Cardiac muscle cell (in vitro differentiated cells and primary cell): ENCODE measurements around the gene NEK1. TPM values are rescaled to one million over a fixed set of nuclear protein-coding genes. Genes with fewer than 3 reads are reported as not detected.
A peak's percentile ranks its signal among the peaks of the same experiment; 100 is the strongest.

Experiments used
- DNase-seq, 2 donors: peaks; one replicate each; pipeline versions ENCODE4 v3.0.0 to v3.0.0-alpha.2; 2010 to 2017; ENCODE audit warnings: low read depth in 1 of 2, low spot score in 1 of 2
- H3K27ac ChIP-seq: fragments of 200-600 bp; sonication (generic); 2 replicates; pipeline ENCODE4 v1.5.1; 2016
- H3K27me3 ChIP-seq: fragments of 200-600 bp; sonication (generic); 2 replicates; pipeline ENCODE4 v1.6.0; 2016; ENCODE audit warnings: control low read depth
- H3K36me3 ChIP-seq: fragments of 200-600 bp; sonication (generic); 2 replicates; pipeline ENCODE4 v1.5.1; 2016; ENCODE audit warnings: control low read depth
- H3K4me1 ChIP-seq: fragments of 200-600 bp; sonication (generic); 2 replicates; pipeline ENCODE4 v1.8.1; 2017; ENCODE audit warnings: low read depth, mild to moderate bottlenecking, mixed run types
- H3K4me3 ChIP-seq: fragments of 200-600 bp; sonication (generic); 2 replicates; pipeline ENCODE4 v1.5.1; 2016; ENCODE audit warnings: mild to moderate bottlenecking
- H3K9me3 ChIP-seq: fragments of 200-600 bp; sonication (generic); 2 replicates; pipeline ENCODE4 v1.5.1; 2017; ENCODE audit warnings: low read depth, mild to moderate bottlenecking, control low read depth
- CTCF ChIP-seq: IDR thresholded peaks from 2 replicates; pipeline ENCODE4 v1.5.1; 2012; ENCODE audit warnings: low read depth, mild to moderate bottlenecking, low read length
- polyA plus RNA-seq: library from polyadenylated mRNA; unstranded; fragments of >200 nt; fragmentation: Nextera tagmentation; extraction: Ambion mirVana; gene quantifications from 2 replicates; pipeline ENCODE4 v1.2.1, GENCODE V29; 2016
- total RNA-seq: library from RNA; depleted of rRNA; stranded (reverse); fragments of >200 nt; gene quantifications from 2 replicates; pipeline ENCODE4 v1.2.3, GENCODE V29; 2016

The NEK1 gene
- total and polyA plus RNA-seq, 2 experiments from 2014 or later, result 11.3 to 17.0 TPM

- Histone ChIP-seq H3K27me3 (no peaks in the 10 kb centered on the region), H3K4me1 (peaks cover 6% of the 10 kb centered on the region), H3K9me3 (no peaks in the 10 kb centered on the region), H3K4me3 (no peak overlapping the region), H3K27ac (no peak overlapping the region), H3K36me3 (no peaks in the 10 kb centered on the region)
- DNase-seq, result no peak
- no peak for TF ChIP-seq CTCF
These were observed 168.6 kb downstream of the NEK1 start for GRCh38 chr4:169443748-169444147.

GRCh38 chr4:169440446-169440845 lies 171.9 kb downstream of the NEK1 start:
- H3K4me1 ChIP-seq, result peaks cover 23% of the 10 kb centered on the region
- H3K4me3 ChIP-seq, result no peak overlapping the region
- no peak for TF ChIP-seq CTCF
- no peak for DNase-seq
- no peaks in the 10 kb centered on the region for H3K27me3 ChIP-seq
- no peak overlapping the region for H3K27ac ChIP-seq
- no peaks in the 10 kb centered on the region for H3K9me3 ChIP-seq
- no peaks in the 10 kb centered on the region for H3K36me3 ChIP-seq

GRCh38 chr4:169439244-169439643 lies 173.1 kb downstream of the NEK1 start:
- Histone ChIP-seq H3K9me3 (no peaks in the 10 kb centered on the region), H3K4me1 (peaks cover 23% of the 10 kb centered on the region), H3K4me3 (no peak overlapping the region), H3K27ac (no peak overlapping the region), H3K36me3 (no peaks in the 10 kb centered on the region), H3K27me3 (no peaks in the 10 kb centered on the region)
- no peak for TF ChIP-seq CTCF
- peak in 1 of 2 donors; percentile 26 for DNase-seq

- no peak for TF ChIP-seq CTCF
- no peaks in the 10 kb centered on the region for H3K36me3 ChIP-seq
- H3K27ac ChIP-seq, result no peak overlapping the region
These were observed 174.3 kb downstream of the NEK1 start for GRCh38 chr4:169438057-169438480.

GRCh38 chr4:169437299-169438047 lies 174.9 kb downstream of the NEK1 start:
- DNase-seq, result no peak
- Histone ChIP-seq H3K27ac (no peak overlapping the region), H3K36me3 (no peaks in the 10 kb centered on the region), H3K27me3 (no peaks in the 10 kb centered on the region), H3K4me1 (peaks cover 23% of the 10 kb centered on the region), H3K9me3 (no peaks in the 10 kb centered on the region), H3K4me3 (no peak overlapping the region)
- TF ChIP-seq CTCF, result no peak

More at GRCh38 chr4:169438057-169438480, 174.3 kb downstream of the NEK1 start:
- Histone ChIP-seq H3K4me1 (peaks cover 23% of the 10 kb centered on the region), H3K4me3 (no peak overlapping the region), H3K9me3 (no peaks in the 10 kb centered on the region), H3K27me3 (no peaks in the 10 kb centered on the region)
- DNase-seq, result no peak
